ENCODE data around the gene AGPAT1.

DNA sequence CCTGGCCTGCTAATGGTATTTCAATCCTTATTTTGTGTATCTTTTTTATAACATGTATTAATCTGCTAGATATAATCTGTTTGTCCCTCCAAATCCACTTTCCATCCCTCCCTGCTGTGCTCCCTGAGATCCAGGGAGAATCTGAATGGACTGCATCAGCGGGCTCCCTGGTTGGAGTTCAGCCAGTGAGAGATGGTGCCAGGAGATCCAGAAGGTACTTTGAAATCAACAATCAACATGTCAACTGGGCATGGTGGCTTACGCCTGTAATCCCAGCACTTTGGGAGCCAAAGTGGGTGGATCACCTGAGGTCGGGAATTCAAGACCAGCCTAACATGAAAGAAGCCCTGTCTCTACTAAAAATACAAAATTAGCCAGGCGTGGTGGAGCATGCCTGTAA, 52.2 kb downstream of the AGPAT1 start:
- TF ChIP-seq YY1 (IDR thresholded peaks at IDR 0.05; ENCODE audit: insufficient read depth, insufficient read length) (no peak), ZNF274 (IDR thresholded peaks at IDR 0.05; ENCODE audit: low read depth, low read length) (no peak), SUZ12 (IDR thresholded peaks at IDR 0.05; ENCODE audit: extremely low read depth, insufficient read depth, insufficient read length) (no peak)
